ENCODE data around the gene WDR46. TPM values are rescaled to one million over a fixed set of nuclear protein-coding genes. Genes with fewer than 3 reads are reported as not detected.

The WDR46 gene
- total and polyA plus RNA-seq, 2 of the 13 experiments (the other 11 are each of a cell fraction or from before 2014, with no cell fraction given): 47.4 to 105 TPM

- no peak for TF ChIP-seq CBX2 (IDR thresholded peaks at IDR 0.05; ENCODE audit: low read depth, low read length)
- no peak for TF ChIP-seq CBX2 (CRISPR knock-in tag; IDR thresholded peaks at IDR 0.05; ENCODE audit: low read depth)
- no peak for TF ChIP-seq PLSCR1 (CRISPR knock-in tag; IDR thresholded peaks at IDR 0.05; ENCODE audit: borderline replicate concordance)
- TF ChIP-seq HNF1B (CRISPR knock-in tag; IDR thresholded peaks at IDR 0.05): no peak; the same call in none of the 2 replicates
- TF ChIP-seq ZNF749 (CRISPR knock-in tag; IDR thresholded peaks at IDR 0.05; ENCODE audit: borderline replicate concordance): no peak
- peak; percentile 63 for TF ChIP-seq SP2 (CRISPR knock-in tag; IDR thresholded peaks at IDR 0.05)
- TF ChIP-seq STAT6 (CRISPR knock-in tag; IDR thresholded peaks at IDR 0.05; ENCODE audit: borderline replicate concordance): 0 out of 2 replicates have a peak, but pooled peaks have one; percentile 54
- TF ChIP-seq PHF21A (CRISPR knock-in tag; IDR thresholded peaks at IDR 0.05): peak; percentile 82; the same call in 1 of the 2 replicates
- TF ChIP-seq MTERF4 (CRISPR knock-in tag; IDR thresholded peaks at IDR 0.05): no peak
- no peak for TF ChIP-seq ZNF570 (CRISPR knock-in tag; IDR thresholded peaks at IDR 0.05; ENCODE audit: borderline replicate concordance)
- no peak for TF ChIP-seq THYN1 (CRISPR knock-in tag; IDR thresholded peaks at IDR 0.05; ENCODE audit: borderline replicate concordance, low read depth)
- no peak for TF ChIP-seq PBX2 (CRISPR knock-in tag; IDR thresholded peaks at IDR 0.05)
- TF ChIP-seq IKZF1 (IDR thresholded peaks at IDR 0.05): no peak
- TF ChIP-seq ZGPAT (CRISPR knock-in tag; IDR thresholded peaks at IDR 0.05): peak; percentile 53
- TF ChIP-seq NR2F6 (IDR thresholded peaks at IDR 0.05): no peak
- 0 out of 2 replicates have a peak, but pooled peaks have one; percentile 10 for TF ChIP-seq NR2F6 (CRISPR knock-in tag; IDR thresholded peaks at IDR 0.05)
- TF ChIP-seq MYNN (CRISPR knock-in tag; IDR thresholded peaks at IDR 0.05; ENCODE audit: low read depth): no peak
- TF ChIP-seq CREB3 (CRISPR knock-in tag; IDR thresholded peaks at IDR 0.05): peak; percentile 63
- TF ChIP-seq ZNF614 (CRISPR knock-in tag; IDR thresholded peaks at IDR 0.05; ENCODE audit: borderline replicate concordance): no peak
- no peak for TF ChIP-seq JUN (CRISPR knock-in tag; IDR thresholded peaks at IDR 0.05)
Observed at GRCh38 chr6:33317669-33318425, 28.8 kb upstream of the WDR46 start, which contains the start of gene ZBTB22 (continued).
